Fibroblast of lung (primary cell): ENCODE measurements around the gene SNN. TPM values are rescaled to one million over a fixed set of nuclear protein-coding genes. Genes with fewer than 3 reads are reported as not detected.

Source experiments
- DNase-seq, 2 donors: peaks; one replicate each; pipeline versions ENCODE4 v3.0.0 to v3.0.0-alpha.2; 2010; ENCODE audit warnings: low read depth in 2 of 2
- H2AFZ ChIP-seq: 2 replicates; pipeline ENCODE4 v1.5.1; 2012; ENCODE audit warnings: low read length, control low read depth, inconsistent platforms
- H3K27ac ChIP-seq: 2 replicates; pipeline ENCODE4 v1.5.1; 2011; ENCODE audit warnings: low read length, control low read depth; ENCODE audit not compliant: insufficient read depth
- H3K27me3 ChIP-seq: 2 replicates; pipeline ENCODE4 v1.5.1; 2011; ENCODE audit warnings: mild to moderate bottlenecking, low read length; ENCODE audit not compliant: control insufficient read depth, insufficient read depth
- H3K36me3 ChIP-seq: 2 replicates; pipeline ENCODE4 v1.5.1; 2011; ENCODE audit warnings: low read length; ENCODE audit not compliant: control insufficient read depth, insufficient read depth
- H3K4me1 ChIP-seq: 2 replicates; pipeline ENCODE4 v1.5.1; 2011; ENCODE audit warnings: low read length; ENCODE audit not compliant: control insufficient read depth, insufficient read depth; ENCODE audit errors: extremely low read depth
- H3K4me2 ChIP-seq: 2 replicates; pipeline ENCODE4 v1.5.1; 2011; ENCODE audit warnings: low read length, control low read depth; ENCODE audit not compliant: insufficient read depth; ENCODE audit errors: extremely low read depth
- H3K4me3 ChIP-seq, 4 experiments: fragments of 200-600 bp in 1 of 4; sonication (generic) in 1 of 4; replicated peaks in 1 of 4; 2 replicates each; pipeline ENCODE4 v1.5.1; 2011 to 2016; ENCODE audit warnings: low read length in 4 of 4, low read depth in 3 of 4, mild to moderate bottlenecking in 3 of 4, control low read depth in 2 of 4, inconsistent platforms in 1 of 4, mixed read lengths in 1 of 4; ENCODE audit not compliant: insufficient read depth in 1 of 4; ENCODE audit errors: control extremely low read depth in 1 of 4
- H3K79me2 ChIP-seq: 2 replicates; pipeline ENCODE4 v1.5.1; 2012; ENCODE audit warnings: mild to moderate bottlenecking, low read length, inconsistent platforms; ENCODE audit not compliant: control insufficient read depth, insufficient read depth
- H3K9ac ChIP-seq: 2 replicates; pipeline ENCODE4 v1.5.1; 2011; ENCODE audit warnings: mild to moderate bottlenecking, low read length, control low read depth; ENCODE audit not compliant: insufficient read depth
- H3K9me3 ChIP-seq: 2 replicates; pipeline ENCODE4 v1.5.1; 2012; ENCODE audit warnings: low read depth, low read length; ENCODE audit not compliant: control insufficient read depth, insufficient read depth
- H4K20me1 ChIP-seq: 2 replicates; pipeline ENCODE4 v1.5.1; 2011; ENCODE audit warnings: low read length; ENCODE audit not compliant: control insufficient read depth, insufficient read depth; ENCODE audit errors: extremely low read depth
- CTCF ChIP-seq, 2 donors: IDR thresholded peaks in 1 of 2; conservative IDR thresholded peaks in 1 of 2; 1 replicate in 1 of 2; 2 replicates in 1 of 2; pipeline ENCODE4 v1.5.1; 2011 to 2012; ENCODE audit warnings: low read length in 2 of 2, control low read depth in 1 of 2, inconsistent platforms in 1 of 2, low read depth in 1 of 2, mild to moderate bottlenecking in 1 of 2
- EZH2 ChIP-seq: IDR thresholded peaks from 2 replicates; pipeline ENCODE4 v1.5.1; 2012; ENCODE audit warnings: low read length, control low read depth, mild to moderate bottlenecking; ENCODE audit errors: missing control alignments
- polyA plus RNA-seq, 2 donors: library from polyadenylated mRNA; depleted of rRNA in 1 of 2; stranded (reverse) in 1 of 2; unstranded in 1 of 2; fragments of >200 nt; gene quantifications; 2 replicates each; pipeline ENCODE4 v1.2.1, GENCODE V29; 2011 to 2012; ENCODE audit warnings: missing spikeins in 1 of 2
- total RNA-seq: library from RNA; depleted of rRNA; stranded (reverse); fragments of >200 nt; gene quantifications from 2 replicates; pipeline ENCODE4 v1.2.1, GENCODE V29; 2014

SNN gene
- total and polyA plus RNA-seq, 2 donors (not counting 1 experiment from before 2014, with no cell fraction given) = 17.5 to 24.9 TPM

GRCh38 chr16:11627292-11627663 is 41.0 kb upstream of the SNN start:
- Histone ChIP-seq H4K20me1 (no peaks in the 10 kb centered on the region), H3K4me2 (no peak overlapping the region), H3K9me3 (no peaks in the 10 kb centered on the region), H3K9ac (no peak overlapping the region), H3K27ac (no peak overlapping the region), H3K4me3 (no peak overlapping the region), H2AFZ (no peak overlapping the region), H3K36me3 (no peaks in the 10 kb centered on the region), H3K79me2 (no peaks in the 10 kb centered on the region), H3K4me1 (peaks cover 6% of the 10 kb centered on the region), H3K27me3 (no peaks in the 10 kb centered on the region)
- DNase-seq = no peak
- no peak for TF ChIP-seq CTCF (conservative IDR thresholded peaks at IDR 0.05 in 1 of 2, IDR thresholded peaks at IDR 0.05 in 1 of 2; ENCODE audit: low read depth in 1 of 2, low read length in 2 of 2)
- no peak for TF ChIP-seq EZH2

GRCh38 chr16:11627822-11628457 is 40.3 kb upstream of the SNN start:
- no peak overlapping the region for H2AFZ ChIP-seq
- no peak for TF ChIP-seq EZH2
- no peak for TF ChIP-seq CTCF (conservative IDR thresholded peaks at IDR 0.05 in 1 of 2, IDR thresholded peaks at IDR 0.05 in 1 of 2; ENCODE audit: low read depth in 1 of 2, low read length in 2 of 2)
- H3K4me1 ChIP-seq = peaks cover 7% of the 10 kb centered on the region
- H4K20me1 ChIP-seq = no peaks in the 10 kb centered on the region
- H3K79me2 ChIP-seq = no peaks in the 10 kb centered on the region
- H3K9me3 ChIP-seq = no peaks in the 10 kb centered on the region
- no peaks in the 10 kb centered on the region for H3K36me3 ChIP-seq
- peak overlapping the region; percentile 28 for H3K27ac ChIP-seq
- no peak overlapping the region for H3K4me3 ChIP-seq
- H3K27me3 ChIP-seq = no peaks in the 10 kb centered on the region
- peak; percentile 39 to 91 for DNase-seq
- peak overlapping the region; percentile 15 for H3K4me2 ChIP-seq
- no peak overlapping the region for H3K9ac ChIP-seq

- DNase-seq = peak; percentile 62 to 71
- TF ChIP-seq CTCF (conservative IDR thresholded peaks at IDR 0.05 in 1 of 2, IDR thresholded peaks at IDR 0.05 in 1 of 2; ENCODE audit: low read depth in 1 of 2, low read length in 2 of 2) (no peak), EZH2 (no peak)
- Histone ChIP-seq H3K4me1 (peaks cover 9% of the 10 kb centered on the region), H3K79me2 (no peaks in the 10 kb centered on the region), H3K4me2 (no peak overlapping the region), H3K4me3 (no peak overlapping the region), H3K9ac (no peak overlapping the region), H3K27me3 (no peaks in the 10 kb centered on the region), H3K9me3 (no peaks in the 10 kb centered on the region), H4K20me1 (no peaks in the 10 kb centered on the region), H3K36me3 (no peaks in the 10 kb centered on the region), H2AFZ (no peak overlapping the region), H3K27ac (no peak overlapping the region)
Observed at GRCh38 chr16:11629071-11630030, 38.9 kb upstream of the SNN start.
